Astrocyte (in vitro differentiated cells and primary cell): ENCODE results near the gene HEG1. TPM values are rescaled to one million over a fixed set of nuclear protein-coding genes. Genes with fewer than 3 reads are reported as not detected.

Source experiments
- DNase-seq: peaks from one replicate; pipeline ENCODE4 v3.0.0-alpha.2; 2010; ENCODE audit warnings: low read depth
- FAIRE-seq: peaks from 2 replicates; lab custom pipeline; 2011; peaks lifted over from hg19 to GRCh38; lab: Jason Lieb, UNC
- H2AFZ ChIP-seq: 2 replicates; pipeline ENCODE4 v1.6.0; 2012; ENCODE audit warnings: low read depth, low read length, inconsistent platforms
- H3K27ac ChIP-seq: 2 replicates; pipeline ENCODE4 v1.5.1; 2011; ENCODE audit warnings: low read depth, low read length, inconsistent platforms
- H3K27me3 ChIP-seq: 2 replicates; pipeline ENCODE4 v1.6.0; 2011; ENCODE audit warnings: low read length, inconsistent platforms; ENCODE audit not compliant: insufficient read depth
- H3K36me3 ChIP-seq: 2 replicates; pipeline ENCODE4 v1.5.1; 2011; ENCODE audit warnings: low read length, inconsistent platforms; ENCODE audit not compliant: insufficient read depth
- H3K4me1 ChIP-seq: 2 replicates; pipeline ENCODE4 v1.5.1; 2011; ENCODE audit warnings: low read length, inconsistent platforms; ENCODE audit not compliant: insufficient read depth
- H3K4me2 ChIP-seq: 2 replicates; pipeline ENCODE4 v1.6.0; 2012; ENCODE audit warnings: low read length, inconsistent platforms
- H3K4me3 ChIP-seq: 2 replicates; pipeline ENCODE4 v1.5.1; 2011; ENCODE audit warnings: low read depth, mild to moderate bottlenecking, low read length, inconsistent platforms; ENCODE audit not compliant: insufficient read depth
- H3K79me2 ChIP-seq: 2 replicates; pipeline ENCODE4 v1.6.0; 2012; ENCODE audit warnings: mild to moderate bottlenecking, low read length, inconsistent platforms; ENCODE audit not compliant: insufficient read depth
- H3K9ac ChIP-seq: 2 replicates; pipeline ENCODE4 v1.6.0; 2012; ENCODE audit warnings: mild to moderate bottlenecking, low read length, inconsistent platforms
- H3K9me3 ChIP-seq: 2 replicates; pipeline ENCODE4 v1.5.1; 2012; ENCODE audit warnings: low read depth, mild to moderate bottlenecking, low read length, inconsistent platforms; ENCODE audit not compliant: insufficient read depth
- H4K20me1 ChIP-seq: 2 replicates; pipeline ENCODE4 v1.6.0; 2012; ENCODE audit warnings: low read length, inconsistent platforms; ENCODE audit not compliant: insufficient read depth
- H3K27ac Mint-ChIP-seq: one replicate; pipeline ENCODE4 v1.8.0; 2021; ENCODE audit warnings: mild to moderate bottlenecking, mixed read lengths; ENCODE audit not compliant: unreplicated experiment
- H3K27me3 Mint-ChIP-seq: one replicate; pipeline ENCODE4 v1.8.0; 2021; ENCODE audit warnings: low read depth, mixed read lengths; ENCODE audit not compliant: unreplicated experiment
- H3K36me3 Mint-ChIP-seq: one replicate; pipeline ENCODE4 v1.8.0; 2021; ENCODE audit warnings: low read depth, mixed read lengths; ENCODE audit not compliant: unreplicated experiment
- H3K4me1 Mint-ChIP-seq: one replicate; pipeline ENCODE4 v1.8.0; 2021; ENCODE audit warnings: low read depth, mixed read lengths; ENCODE audit not compliant: unreplicated experiment
- H3K4me3 Mint-ChIP-seq: one replicate; pipeline ENCODE4 v1.8.0; 2021; ENCODE audit warnings: mild to moderate bottlenecking, moderate library complexity, mixed read lengths; ENCODE audit not compliant: unreplicated experiment
- H3K9me3 Mint-ChIP-seq: one replicate; pipeline ENCODE4 v1.8.0; 2021; ENCODE audit warnings: mild to moderate bottlenecking, mixed read lengths; ENCODE audit not compliant: unreplicated experiment
- CTCF ChIP-seq: IDR thresholded peaks from 2 replicates; pipeline ENCODE4 v1.5.1; 2011; ENCODE audit warnings: low read depth, mild to moderate bottlenecking, inconsistent platforms, low read length, moderate library complexity; ENCODE audit not compliant: insufficient read depth
- EZH2 ChIP-seq: IDR thresholded peaks from 2 replicates; pipeline ENCODE4 v1.6.1; 2012; ENCODE audit warnings: mild to moderate bottlenecking, low read length, inconsistent platforms; ENCODE audit not compliant: insufficient read depth
- total RNA-seq: library from RNA; stranded (reverse); gene quantifications from 2 replicates; pipeline ENCODE4 v1.2.1, GENCODE V29; 2021

HEG1 gene
- total RNA-seq, 1 donor from 2014 or later: 65.7 TPM

GRCh38 chr3:125080077-125080476, 24.3 kb upstream of the HEG1 start:
- FAIRE-seq (no peak), DNase-seq (no peak)
- no peak overlapping the region for H3K27ac ChIP-seq
- H2AFZ ChIP-seq: no peak overlapping the region
- H3K4me1 ChIP-seq: peaks cover 15% of the 10 kb centered on the region
- Mint-ChIP-seq H3K9me3 (peaks cover 2% of the 10 kb centered on the region), H3K36me3 (peaks cover 5% of the 10 kb centered on the region), H3K4me3 (no peak overlapping the region), H3K4me1 (peaks cover 16% of the 10 kb centered on the region), H3K27ac (no peak overlapping the region), H3K27me3 (peaks cover 10% of the 10 kb centered on the region)
- no peaks in the 10 kb centered on the region for H3K9me3 ChIP-seq
- H3K27me3 ChIP-seq: no peaks in the 10 kb centered on the region
- no peaks in the 10 kb centered on the region for H3K79me2 ChIP-seq
- H4K20me1 ChIP-seq: no peaks in the 10 kb centered on the region
- H3K9ac ChIP-seq: no peak overlapping the region
- H3K36me3 ChIP-seq: no peaks in the 10 kb centered on the region
- H3K4me3 ChIP-seq: no peak overlapping the region
- TF ChIP-seq EZH2: no peak
- no peak for TF ChIP-seq CTCF
- no peak overlapping the region for H3K4me2 ChIP-seq

GRCh38 chr3:125079675-125080045, 23.9 kb upstream of the HEG1 start:
- DNase-seq (no peak), FAIRE-seq (no peak)
- TF ChIP-seq EZH2: no peak
- no peak for TF ChIP-seq CTCF
- Mint-ChIP-seq H3K27me3 (peaks cover 12% of the 10 kb centered on the region), H3K36me3 (peaks cover 5% of the 10 kb centered on the region), H3K9me3 (peaks cover 2% of the 10 kb centered on the region), H3K27ac (no peak overlapping the region), H3K4me1 (peaks cover 16% of the 10 kb centered on the region), H3K4me3 (peak overlapping the region; percentile 57)
- H2AFZ ChIP-seq: no peak overlapping the region
- H3K79me2 ChIP-seq: no peaks in the 10 kb centered on the region
- peaks cover 15% of the 10 kb centered on the region for H3K4me1 ChIP-seq
- no peak overlapping the region for H3K4me2 ChIP-seq
- no peaks in the 10 kb centered on the region for H3K36me3 ChIP-seq
- no peaks in the 10 kb centered on the region for H4K20me1 ChIP-seq
- H3K4me3 ChIP-seq: no peak overlapping the region
- H3K27ac ChIP-seq: no peak overlapping the region
- H3K27me3 ChIP-seq: no peaks in the 10 kb centered on the region
- no peak overlapping the region for H3K9ac ChIP-seq
- H3K9me3 ChIP-seq: no peaks in the 10 kb centered on the region

GRCh38 chr3:125078951-125079674, 23.3 kb upstream of the HEG1 start:
- peak overlapping the region; percentile 57 for H3K4me3 Mint-ChIP-seq
- Histone ChIP-seq H2AFZ (no peak overlapping the region), H3K4me3 (no peak overlapping the region), H3K4me1 (peaks cover 15% of the 10 kb centered on the region), H3K4me2 (no peak overlapping the region), H3K9me3 (no peaks in the 10 kb centered on the region), H3K27me3 (no peaks in the 10 kb centered on the region), H3K36me3 (no peaks in the 10 kb centered on the region), H3K9ac (no peak overlapping the region), H3K79me2 (no peaks in the 10 kb centered on the region), H4K20me1 (no peaks in the 10 kb centered on the region), H3K27ac (no peak overlapping the region)
- peaks cover 2% of the 10 kb centered on the region for H3K9me3 Mint-ChIP-seq
- H3K4me1 Mint-ChIP-seq: peaks cover 16% of the 10 kb centered on the region
- TF ChIP-seq EZH2 (no peak), CTCF (no peak)
- peaks cover 12% of the 10 kb centered on the region for H3K27me3 Mint-ChIP-seq
- DNase-seq: no peak
- FAIRE-seq: no peak
- H3K36me3 Mint-ChIP-seq: peaks cover 5% of the 10 kb centered on the region
- no peak overlapping the region for H3K27ac Mint-ChIP-seq
